HG02678 (cell line): ENCODE data around the gene CCDC127.

ENCODE experiments used
- ATAC-seq: cut with Tn5 transposase; IDR thresholded peaks from one replicate; pipeline ENCODE4 v1.9.1; 2021; ENCODE audit warnings: mild to moderate bottlenecking, moderate library complexity; ENCODE audit not compliant: unreplicated experiment

The CCDC127 gene

DNA sequence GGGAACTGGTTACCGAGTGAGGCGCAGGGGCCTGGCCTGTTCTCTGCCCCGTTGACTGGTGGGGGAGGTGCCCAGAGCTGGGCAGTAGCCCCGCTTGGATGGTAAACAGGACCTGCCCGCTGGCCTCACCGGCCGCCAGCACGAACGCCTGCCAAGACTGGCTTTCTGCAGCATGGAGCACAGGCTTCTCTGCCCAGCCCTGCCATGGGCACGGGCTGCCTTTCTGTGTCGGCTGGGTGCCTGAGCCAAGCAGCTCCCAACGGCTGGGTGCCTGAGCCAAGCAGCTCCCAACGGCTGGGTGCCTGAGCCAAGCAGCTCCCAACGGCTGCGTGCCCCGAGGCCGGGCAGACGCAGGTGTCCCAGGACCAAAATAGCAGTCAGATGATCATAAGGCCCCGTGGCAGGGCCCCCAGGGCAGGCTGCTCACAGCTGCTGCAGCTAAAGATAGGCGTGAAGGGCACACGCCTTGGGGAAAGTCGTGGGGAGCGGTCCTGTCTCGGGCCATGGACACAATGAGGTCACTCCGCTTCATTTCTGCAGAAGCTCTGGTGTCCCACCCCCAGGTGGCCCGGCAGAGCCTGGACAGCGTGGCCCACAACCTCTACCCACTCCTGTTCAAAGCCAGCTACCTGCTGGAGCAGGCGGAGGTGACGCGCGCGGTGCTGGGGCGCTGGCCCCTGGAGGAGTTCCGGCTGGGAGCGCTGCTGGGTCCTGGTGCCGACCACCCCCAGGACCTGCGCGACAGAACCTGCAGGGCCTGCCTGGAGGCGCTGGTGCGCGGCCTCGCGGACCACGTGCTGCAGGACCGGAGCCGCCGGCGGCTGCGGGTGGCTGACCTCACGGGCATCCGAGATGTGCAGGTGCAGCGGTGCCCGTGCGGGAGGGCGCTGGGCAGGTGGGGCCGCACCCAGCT is 26.7 kb downstream of the CCDC127 start, which contains the start of gene LRRC14B:
LRRC14B (plus strand) TSS at position 460 of the 913 bp plus-strand sequence; CDS start at position 504, 44 bp downstream.
- peak; percentile 36 for ATAC-seq

DNA sequence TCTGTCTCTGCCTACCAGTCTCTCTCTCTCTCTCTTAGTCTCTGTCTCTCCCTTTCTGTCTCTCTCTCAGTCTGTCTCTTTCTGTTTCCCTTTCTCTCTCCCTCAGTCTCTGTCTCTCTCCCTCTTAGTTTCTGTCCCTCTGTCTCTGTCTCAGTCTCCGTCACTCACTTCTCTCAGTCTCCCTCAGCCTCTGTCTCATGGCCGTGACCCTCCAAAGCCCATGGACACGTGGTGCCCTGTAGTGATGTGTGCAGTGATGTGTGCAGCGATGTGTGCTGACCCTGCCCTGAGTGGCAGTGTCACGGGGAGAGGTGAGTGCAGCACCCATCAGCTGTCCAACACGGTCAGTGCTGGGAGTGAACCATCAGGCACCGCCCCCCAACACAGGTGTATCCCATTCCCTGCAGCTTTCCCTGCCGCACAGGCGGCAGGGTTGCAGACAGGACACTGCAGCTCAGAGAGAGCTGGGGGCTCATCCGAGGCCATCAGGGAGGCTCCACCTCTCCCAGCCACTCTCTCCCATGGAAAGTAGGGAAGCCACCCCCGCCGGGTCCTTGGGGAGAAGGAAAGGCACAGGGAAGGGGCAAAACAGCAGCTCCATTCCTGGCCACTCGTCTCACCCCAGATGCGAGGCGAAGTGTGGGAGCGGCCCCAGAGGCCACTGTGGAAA is 27.5 kb downstream of the CCDC127 start:
- ATAC-seq = no peak

DNA sequence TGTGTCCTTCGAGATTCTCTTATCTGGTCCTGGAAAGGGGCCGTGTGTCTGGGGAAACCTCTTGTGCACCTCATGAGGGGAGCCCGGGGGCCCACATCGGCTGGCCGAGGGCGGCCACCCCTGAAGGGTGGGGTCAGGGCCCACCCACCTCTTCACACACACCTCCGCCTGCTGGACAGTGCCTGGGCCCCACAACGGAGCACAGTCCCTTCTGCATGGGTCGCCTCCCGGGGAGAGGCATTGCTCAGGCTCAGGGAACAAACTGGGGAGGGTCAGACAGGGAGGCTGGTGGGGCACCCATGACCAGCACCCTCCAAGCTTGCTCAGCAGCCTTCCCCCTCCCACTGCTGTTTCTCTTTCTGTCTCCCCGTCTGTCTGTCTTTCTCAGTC is 28.0 kb downstream of the CCDC127 start:
- peak; percentile 24 for ATAC-seq

DNA sequence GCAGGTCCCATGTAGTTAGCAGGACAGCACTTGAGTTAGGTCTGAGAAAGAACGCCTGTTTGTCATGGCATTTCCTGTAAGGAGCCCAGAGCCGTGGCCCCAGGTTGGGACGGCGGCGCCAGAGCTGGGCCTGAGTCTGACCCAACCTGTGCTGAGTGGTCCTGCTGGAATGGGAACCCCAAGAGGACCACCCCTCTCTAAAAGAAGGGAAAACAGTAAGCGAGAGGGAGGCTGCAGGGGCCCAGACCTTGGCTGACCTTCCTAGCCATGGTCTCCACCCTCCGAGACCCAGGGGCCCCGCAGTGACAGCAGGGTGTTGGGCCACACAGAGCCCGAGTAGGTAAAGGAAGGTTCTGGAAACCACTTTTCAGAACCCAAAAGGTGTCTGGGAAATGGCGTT is 28.5 kb downstream of the CCDC127 start:
- no peak for ATAC-seq

DNA sequence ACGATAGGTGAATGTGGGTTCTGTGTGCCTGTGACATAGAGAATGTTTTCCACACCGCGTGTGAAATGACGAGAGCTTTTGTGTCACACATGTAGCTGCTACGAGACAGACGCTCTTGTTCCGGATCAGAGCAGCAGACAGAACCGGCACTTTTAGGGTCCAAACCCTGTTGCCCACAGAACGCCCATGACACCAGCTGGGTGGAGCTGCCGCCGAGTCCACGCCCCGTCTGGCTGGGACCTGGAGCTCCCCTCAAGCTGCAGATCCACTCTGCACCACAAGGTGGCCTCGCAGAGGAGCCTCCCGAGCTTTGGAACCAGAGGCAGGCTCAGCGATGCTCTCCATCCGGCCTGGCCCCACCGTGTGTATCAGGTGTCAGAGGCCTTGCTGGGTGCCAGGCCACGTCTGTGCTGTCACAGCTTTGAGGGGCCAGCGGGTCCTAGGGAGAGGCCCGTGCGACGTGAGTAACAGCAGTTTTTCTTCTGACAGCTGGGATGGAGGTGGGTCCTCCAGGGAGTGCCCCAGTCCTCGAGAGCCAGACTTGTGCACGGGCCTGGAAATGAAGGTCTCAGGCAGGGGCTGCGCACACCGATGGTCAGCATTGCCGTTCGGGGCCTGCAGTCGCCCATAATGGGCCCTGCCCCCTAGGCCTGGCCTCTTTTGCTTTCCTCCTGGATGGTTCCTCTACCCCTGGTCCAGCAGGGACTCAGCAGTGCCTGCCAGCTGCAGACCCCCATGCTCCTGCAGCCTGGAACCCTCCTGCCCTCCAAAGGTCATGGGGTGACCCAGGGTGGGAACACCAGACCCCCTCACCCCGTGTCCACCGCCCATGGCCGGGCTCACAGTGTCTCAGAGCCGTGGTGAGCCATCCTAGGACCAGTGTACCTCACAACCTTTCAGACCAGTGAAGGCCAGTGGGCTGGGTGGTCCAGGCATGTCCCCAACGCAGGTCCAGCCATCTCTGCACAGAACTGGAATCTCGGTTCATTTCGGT is 29.2 kb downstream of the CCDC127 start:
- peak; percentile 73 for ATAC-seq

DNA sequence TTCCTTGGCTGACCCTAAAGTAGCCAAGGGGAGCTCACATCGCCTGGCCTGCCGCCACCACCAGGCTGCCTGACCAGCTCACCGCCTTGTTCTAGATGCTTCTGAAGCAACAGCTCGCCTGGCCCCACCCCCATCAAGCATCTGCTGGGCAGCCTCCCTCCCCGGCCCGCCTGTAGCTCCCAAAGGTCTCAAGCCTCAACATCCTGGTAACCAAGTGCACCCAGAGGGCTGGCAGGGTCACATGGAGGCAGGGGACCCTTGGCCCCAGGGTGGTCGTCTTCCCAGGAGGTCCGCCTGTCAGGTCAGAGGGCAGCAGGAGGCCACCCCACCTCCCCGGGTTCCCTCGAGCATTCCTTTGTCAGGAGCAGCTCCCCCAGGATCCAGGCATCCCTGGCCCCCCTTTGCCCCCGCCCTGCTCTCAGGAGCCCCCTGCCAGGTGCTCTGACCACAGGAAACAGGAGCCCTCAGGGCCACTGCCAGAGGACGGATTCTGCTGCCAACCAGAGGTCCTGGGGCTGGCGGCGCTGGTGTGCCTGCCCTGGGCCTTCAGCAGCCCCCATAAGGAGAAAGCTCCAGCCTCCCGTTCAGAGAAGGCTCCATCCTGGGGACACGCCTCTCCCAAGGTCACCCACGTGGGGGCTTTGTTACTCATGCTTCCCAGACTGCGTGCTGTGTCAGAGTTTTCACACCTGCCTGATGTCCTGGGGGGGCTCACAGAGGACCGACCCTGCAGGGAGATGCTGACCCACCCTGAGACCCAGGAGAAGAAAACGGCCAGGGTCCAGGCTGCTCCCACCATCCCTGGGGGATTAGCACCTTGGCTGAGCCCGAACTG is 30.1 kb downstream of the CCDC127 start:
- no peak for ATAC-seq

DNA sequence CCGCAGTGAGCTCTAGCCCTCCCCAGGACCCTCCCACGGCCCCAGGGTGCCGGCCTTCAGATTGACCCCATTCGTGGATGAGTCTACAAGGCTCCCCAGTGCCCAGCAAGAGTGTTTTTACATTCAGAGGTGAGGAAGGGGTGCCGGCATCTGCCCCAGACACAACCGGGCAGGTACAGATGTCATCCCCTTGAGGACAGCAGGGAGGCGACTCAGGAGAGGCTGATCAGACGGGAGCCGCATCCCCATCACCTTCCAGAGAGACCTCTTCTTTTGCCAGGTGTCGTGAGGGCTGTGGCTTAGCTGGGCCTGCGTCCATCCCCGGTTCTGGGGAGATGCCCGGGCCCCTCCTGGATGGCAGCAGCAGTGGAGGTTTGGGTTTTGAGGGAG is 30.9 kb downstream of the CCDC127 start:
- no peak for ATAC-seq

DNA sequence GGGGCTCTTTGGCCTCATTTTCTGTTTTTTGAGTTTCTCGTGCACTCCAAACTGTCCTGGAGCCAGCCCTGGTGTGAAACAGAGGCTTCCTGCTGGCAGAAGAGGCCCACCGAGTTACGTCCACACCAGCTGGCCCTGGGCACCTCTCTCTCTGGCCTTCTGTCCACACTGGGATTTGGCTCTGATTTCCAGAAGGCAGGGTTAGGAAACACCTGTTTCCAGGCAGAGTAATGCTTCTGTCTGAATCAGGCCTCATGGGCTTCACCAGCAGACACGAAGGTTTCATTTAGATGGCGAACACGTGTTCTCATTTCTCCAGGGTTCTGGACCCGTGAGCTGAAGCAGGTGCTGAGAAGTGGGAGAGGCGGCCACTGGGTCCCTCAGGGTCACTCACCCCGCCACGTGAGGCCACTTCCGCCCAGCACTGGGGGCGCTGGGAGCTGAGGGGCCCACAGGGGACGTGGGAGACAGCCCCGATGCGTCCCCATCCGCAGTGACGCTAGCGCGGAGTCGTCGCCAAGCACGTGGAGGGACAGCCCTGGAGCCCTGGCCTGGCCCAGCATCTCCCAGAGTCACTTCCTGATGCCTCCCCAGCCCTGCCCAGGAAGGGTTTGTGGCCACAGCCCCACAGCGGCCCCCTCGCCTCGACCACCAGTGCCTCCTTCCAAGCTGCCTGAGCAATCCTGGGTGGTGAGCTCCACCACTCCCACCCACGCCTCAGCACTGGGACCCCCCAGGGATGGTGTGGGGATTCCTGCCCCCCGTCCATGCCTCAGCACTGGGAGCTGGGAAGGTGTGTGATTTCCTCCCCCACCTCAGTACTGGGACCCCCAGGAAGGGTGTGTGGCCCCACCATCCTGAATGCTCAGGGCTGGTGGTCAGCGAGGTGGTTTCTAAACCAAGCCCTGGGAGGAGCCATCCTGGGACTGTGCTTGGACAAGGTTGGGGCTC is 31.6 kb downstream of the CCDC127 start:
- ATAC-seq = no peak

DNA sequence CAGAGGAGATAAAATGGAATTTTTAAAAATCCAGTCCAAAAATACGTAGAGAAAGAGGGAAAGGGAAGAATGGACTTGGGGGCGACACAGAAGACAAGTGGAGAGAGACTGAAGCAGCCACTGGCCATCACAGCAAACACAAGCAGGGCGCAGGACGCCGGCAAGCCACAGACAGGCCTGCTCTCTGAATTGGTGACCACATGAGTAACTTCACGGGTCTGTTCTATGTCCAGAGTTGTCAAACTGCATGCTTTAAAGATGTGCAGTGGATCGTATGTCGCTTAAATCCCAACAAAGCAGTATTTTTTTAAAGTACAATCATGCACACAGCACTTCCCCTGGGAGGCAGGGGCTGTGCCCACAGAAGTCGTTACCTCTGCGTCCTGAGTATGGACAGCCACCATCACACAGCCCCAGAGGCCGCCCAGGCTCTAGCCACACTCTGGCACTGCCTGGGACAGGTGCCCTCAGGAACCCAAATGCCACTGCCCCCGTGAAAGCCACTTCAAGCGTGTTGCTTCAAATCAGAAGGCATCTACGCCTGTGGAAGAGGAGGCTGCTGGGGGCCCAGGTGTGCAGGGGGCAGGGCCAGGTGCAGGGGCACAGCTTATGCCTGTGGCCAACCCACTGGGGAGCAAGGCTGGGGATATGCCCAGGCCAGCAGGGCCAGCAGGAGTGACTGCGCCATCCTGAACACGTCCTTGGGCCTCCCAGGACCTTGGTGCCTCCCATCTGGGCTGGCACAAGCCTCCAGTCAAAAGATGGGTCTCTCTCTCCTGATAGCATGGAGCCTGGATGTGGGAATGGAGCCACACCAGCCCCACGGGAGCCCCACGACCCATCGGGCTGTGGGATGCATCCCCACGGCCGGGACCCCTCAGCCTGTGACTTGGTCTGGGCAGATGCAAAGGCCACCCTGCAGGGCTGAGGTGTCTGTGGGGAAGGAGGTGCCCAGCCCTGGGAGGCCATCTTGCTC is 32.6 kb downstream of the CCDC127 start:
- no peak for ATAC-seq

DNA sequence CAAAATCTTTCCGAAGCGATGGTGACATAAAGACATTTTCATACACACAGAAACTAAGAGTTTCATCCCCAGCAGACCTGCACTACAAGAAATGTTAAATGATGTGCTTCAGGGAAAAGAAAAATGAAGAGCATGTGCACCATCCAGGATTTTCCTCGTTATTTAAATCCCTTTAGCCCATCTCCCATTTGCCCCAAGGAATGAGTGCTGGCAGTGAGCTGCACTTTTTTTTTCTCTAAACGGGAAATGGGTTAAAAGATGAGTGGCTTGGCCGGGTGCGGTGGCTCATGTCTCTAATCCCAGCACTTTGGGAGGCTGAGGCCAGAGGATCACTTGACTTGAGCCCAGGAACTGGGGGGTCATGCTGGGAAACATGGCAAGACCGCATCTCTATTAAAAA is 33.5 kb downstream of the CCDC127 start:
- no peak for ATAC-seq

DNA sequence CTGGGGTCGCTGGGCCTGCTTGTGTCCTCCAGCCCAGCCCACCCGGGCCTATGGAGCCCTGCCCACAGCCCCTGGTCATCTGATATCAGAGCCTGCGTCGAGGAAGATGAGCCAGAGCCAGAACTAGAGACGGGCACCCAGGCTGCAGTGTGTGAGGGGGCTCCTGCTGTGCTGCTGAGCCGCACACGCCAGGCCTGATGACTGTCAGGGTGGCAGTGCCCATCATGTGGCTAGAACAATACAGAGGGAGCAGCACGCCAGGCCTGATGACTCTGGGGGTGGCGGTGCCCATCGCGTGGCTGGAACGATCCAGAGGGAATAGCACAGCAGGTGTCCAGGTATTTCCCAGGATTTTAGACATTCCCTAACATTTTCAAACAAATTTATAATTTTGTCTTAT is 35.8 kb downstream of the CCDC127 start:
- ATAC-seq = no peak

DNA sequence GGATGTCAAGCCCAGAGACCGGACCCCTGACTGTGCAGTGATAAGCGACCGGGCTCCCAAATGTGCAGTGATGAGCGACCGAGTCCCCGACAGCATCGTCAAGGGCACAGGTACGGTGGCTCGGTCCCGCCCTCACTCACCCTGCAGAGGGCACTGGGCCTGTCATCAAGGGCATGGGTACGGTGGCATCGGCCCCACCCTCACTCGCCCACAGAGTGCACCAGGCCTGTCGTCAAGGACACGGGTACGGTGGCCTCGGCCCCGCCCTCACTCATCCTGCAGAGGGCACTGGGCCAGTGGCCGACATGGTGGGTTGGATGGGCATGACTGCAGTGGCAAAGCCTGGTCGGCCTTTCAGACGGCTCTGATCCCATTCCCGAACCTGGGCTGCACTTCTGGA is 36.4 kb downstream of the CCDC127 start:
- ATAC-seq = no peak

DNA sequence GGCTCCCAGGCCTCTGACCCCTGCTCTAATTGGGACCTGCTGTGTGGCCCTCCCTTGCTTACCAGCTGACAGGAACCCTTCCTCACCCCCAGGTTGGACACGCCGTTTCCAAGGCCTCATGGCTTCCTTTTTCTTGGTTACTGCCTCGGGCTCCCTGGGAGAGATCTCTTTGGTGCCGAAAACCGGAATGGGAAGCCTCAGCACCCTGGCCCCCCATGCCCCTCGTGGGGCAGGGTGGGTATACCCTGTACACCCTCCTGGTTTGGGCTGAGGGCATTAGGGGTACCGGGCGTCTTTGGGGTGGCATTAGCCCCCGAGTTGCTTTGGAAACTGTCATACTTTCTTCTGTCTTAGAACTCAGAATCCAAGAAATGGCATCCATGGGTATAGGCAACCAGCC is 36.8 kb downstream of the CCDC127 start:
- ATAC-seq = no peak

DNA sequence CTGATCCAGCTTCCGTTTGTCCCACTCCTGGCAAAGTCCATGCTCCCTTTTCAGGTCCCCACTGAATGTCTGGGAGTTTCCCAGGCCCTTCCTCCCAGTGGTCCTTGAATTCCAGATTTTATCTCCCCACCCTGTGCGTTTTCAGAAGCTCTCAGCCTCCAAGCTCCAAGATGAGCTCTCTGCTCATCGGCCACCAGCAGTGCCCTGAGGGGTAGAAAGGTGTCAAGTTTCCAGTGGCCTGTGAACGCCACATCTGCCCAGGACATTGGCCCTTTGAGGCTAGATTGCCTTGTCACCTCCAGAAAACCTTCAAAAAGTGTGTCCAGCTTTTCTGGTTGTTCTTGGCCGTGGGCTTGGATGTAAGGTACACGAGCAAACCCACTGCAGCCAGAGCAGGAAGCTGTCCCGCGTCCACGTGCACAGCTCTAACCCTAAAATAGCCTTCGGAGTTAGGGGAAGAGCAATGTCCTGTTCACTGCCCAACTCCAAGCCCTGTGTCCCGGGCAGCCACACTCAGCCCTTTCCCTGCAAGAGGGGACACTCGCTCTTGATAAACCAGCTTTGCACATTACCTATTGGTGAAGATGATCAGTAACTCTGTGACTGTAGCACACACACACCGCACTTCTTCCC is 37.6 kb downstream of the CCDC127 start:
- no peak for ATAC-seq

DNA sequence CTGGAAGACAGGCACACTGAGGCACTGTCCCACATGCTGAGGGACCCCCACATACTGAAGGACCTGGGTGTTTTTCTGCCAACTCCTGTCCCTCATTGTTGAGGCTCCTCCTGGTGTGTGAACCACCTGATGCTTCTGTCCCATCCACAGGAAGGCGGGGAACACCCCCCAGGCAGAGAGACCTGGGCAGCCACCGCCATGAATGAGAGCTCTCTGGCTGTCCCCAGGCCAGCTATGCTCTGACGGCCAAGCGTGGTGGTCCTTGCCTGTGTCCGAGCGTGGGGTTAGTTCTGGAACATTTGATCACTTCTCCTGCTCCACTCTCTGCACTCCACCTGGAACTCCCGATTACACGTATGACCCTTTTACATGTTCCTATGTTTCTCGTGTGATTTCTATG is 38.6 kb downstream of the CCDC127 start:
- ATAC-seq = no peak

DNA sequence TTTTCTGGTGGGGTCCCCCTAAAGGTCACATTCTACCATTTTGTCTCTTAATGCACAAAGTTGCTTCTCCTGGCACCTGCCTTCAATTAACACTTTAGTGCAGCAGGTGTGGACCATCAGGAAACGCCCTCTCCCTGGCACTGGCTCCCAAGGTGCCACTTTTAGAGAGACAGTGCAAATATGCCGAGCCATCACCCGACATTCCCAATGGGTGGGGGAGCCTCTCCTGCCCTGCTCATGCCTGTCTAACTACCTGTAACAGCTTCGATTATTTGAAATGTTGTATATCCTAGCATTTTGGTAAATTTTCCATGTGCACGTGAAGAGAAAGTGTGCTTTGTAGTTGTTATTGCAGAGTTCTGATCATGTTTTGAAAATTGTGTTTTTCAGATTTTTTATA is 39.8 kb downstream of the CCDC127 start:
- no peak for ATAC-seq

DNA sequence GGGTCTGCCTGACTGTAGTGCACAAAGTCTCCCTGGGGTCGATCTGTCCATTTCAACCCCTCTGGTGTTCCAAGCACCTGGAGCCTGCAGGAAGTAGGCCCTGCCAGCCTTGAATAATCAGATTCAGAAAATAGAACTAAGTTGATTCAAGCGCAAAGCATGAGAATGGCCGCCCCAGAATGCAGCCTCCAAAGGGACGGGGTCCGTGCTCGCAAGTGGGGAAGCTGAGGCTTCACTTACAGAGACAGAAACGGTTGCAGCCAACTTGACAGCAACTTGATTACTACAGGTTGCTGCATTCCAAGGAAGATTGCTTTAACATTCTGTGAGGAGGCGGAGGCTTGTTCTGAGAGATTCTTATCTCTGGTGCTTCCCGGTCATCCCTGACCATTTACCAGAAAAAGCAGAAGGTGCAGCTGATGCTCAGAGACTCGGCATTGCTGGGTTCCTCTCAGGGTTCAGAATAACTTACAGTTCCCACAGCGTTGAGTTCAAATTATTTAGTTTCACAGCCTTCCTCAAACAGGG is 41.6 kb downstream of the CCDC127 start:
- ATAC-seq = no peak
